Bronchial epithelial cell (primary cell): ENCODE measurements around the gene SLIT3. TPM values are rescaled to one million over a fixed set of nuclear protein-coding genes. Genes with fewer than 3 reads are reported as not detected.
A peak's percentile ranks its signal among the peaks of the same experiment; 100 is the strongest.

Experiments used
- DNase-seq: peaks from one replicate; pipeline ENCODE4 v3.0.0-alpha.2; 2010; ENCODE audit warnings: low read depth
- FAIRE-seq: peaks from 2 replicates; lab custom pipeline; 2011; peaks lifted over from hg19 to GRCh38; lab: Jason Lieb, UNC
- H3K27me3 ChIP-seq: 2 replicates; pipeline ENCODE4 v1.5.1; 2011; ENCODE audit warnings: low read length; ENCODE audit not compliant: control insufficient read depth, insufficient read depth
- H3K36me3 ChIP-seq: 2 replicates; pipeline ENCODE4 v1.5.1; 2011; ENCODE audit warnings: low read length; ENCODE audit not compliant: control insufficient read depth, insufficient read depth
- H3K4me3 ChIP-seq: 2 replicates; pipeline ENCODE4 v1.5.1; 2011; ENCODE audit warnings: mild to moderate bottlenecking, low read depth, low read length, control low read depth
- CTCF ChIP-seq: IDR thresholded peaks from 2 replicates; pipeline ENCODE4 v1.5.1; 2011; ENCODE audit warnings: mild to moderate bottlenecking, moderate library complexity, low read length, control low read depth, inconsistent platforms; ENCODE audit not compliant: insufficient read depth, severe bottlenecking
- total RNA-seq: library from RNA; depleted of rRNA; stranded (reverse); fragments of >200 nt; gene quantifications from 2 replicates; pipeline ENCODE4 v1.2.1, GENCODE V29; 2014

SLIT3 gene
- total RNA-seq, 1 donor from 2014 or later: 0.79 TPM

- no peak overlapping the region for H3K4me3 ChIP-seq
- H3K27me3 ChIP-seq: no peaks in the 10 kb centered on the region
- no peak for TF ChIP-seq CTCF
- FAIRE-seq (peak; percentile 83), DNase-seq (peak; percentile 15)
- H3K36me3 ChIP-seq: no peaks in the 10 kb centered on the region
These were observed 2.7 kb downstream of the SLIT3 start for GRCh38 chr5:169298193-169298592.

- Histone ChIP-seq H3K27me3 (no peaks in the 10 kb centered on the region), H3K36me3 (no peaks in the 10 kb centered on the region), H3K4me3 (no peak overlapping the region)
- TF ChIP-seq CTCF: no peak
- no peak for FAIRE-seq
- DNase-seq: no peak
These were observed 4.4 kb downstream of the SLIT3 start for GRCh38 chr5:169296419-169297143.

- no peak for DNase-seq
These were observed 5.6 kb downstream of the SLIT3 start for GRCh38 chr5:169295306-169295705.

GRCh38 chr5:169294621-169295020 lies 6.3 kb downstream of the SLIT3 start:
- no peaks in the 10 kb centered on the region for H3K27me3 ChIP-seq

More at GRCh38 chr5:169295306-169295705, 5.6 kb downstream of the SLIT3 start:
- Histone ChIP-seq H3K4me3 (no peak overlapping the region), H3K27me3 (no peaks in the 10 kb centered on the region), H3K36me3 (no peaks in the 10 kb centered on the region)
- no peak for TF ChIP-seq CTCF
- FAIRE-seq: no peak

GRCh38 chr5:169291877-169292276 lies 9.1 kb downstream of the SLIT3 start:
- DNase-seq: no peak
- no peaks in the 10 kb centered on the region for H3K27me3 ChIP-seq
- FAIRE-seq: no peak

More at GRCh38 chr5:169294621-169295020, 6.3 kb downstream of the SLIT3 start:
- peak; percentile 77 for FAIRE-seq
- H3K36me3 ChIP-seq: no peaks in the 10 kb centered on the region
- no peak for TF ChIP-seq CTCF
- DNase-seq: no peak
- H3K4me3 ChIP-seq: no peak overlapping the region

More at GRCh38 chr5:169291877-169292276, 9.1 kb downstream of the SLIT3 start:
- no peaks in the 10 kb centered on the region for H3K36me3 ChIP-seq
- no peak for TF ChIP-seq CTCF
- no peak overlapping the region for H3K4me3 ChIP-seq
